ENCODE results near the gene ASTN2.

The ASTN2 gene

GRCh38 chr9:116843863-116844620 is 570.8 kb downstream of the ASTN2 start:
- TF ChIP-seq GATA2 (IDR thresholded peaks at IDR 0.05; ENCODE audit: low read depth, low read length) (no peak), GATA3 (IDR thresholded peaks at IDR 0.05; ENCODE audit: low read depth, low read length) (no peak)

GRCh38 chr9:116842658-116843057 is 572.2 kb downstream of the ASTN2 start:
- no peak for TF ChIP-seq GATA3 (IDR thresholded peaks at IDR 0.05; ENCODE audit: low read depth, low read length)
- no peak for TF ChIP-seq GATA2 (IDR thresholded peaks at IDR 0.05; ENCODE audit: low read depth, low read length)

GRCh38 chr9:116837018-116837989 is 577.6 kb downstream of the ASTN2 start:
- TF ChIP-seq GATA3 (IDR thresholded peaks at IDR 0.05; ENCODE audit: low read depth, low read length) (no peak), GATA2 (IDR thresholded peaks at IDR 0.05; ENCODE audit: low read depth, low read length) (no peak)

- TF ChIP-seq GATA3 (IDR thresholded peaks at IDR 0.05; ENCODE audit: low read depth, low read length) (no peak), GATA2 (IDR thresholded peaks at IDR 0.05; ENCODE audit: low read depth, low read length) (no peak)
Measured at GRCh38 chr9:116821633-116822229, 593.1 kb downstream of the ASTN2 start.

- TF ChIP-seq GATA2 (IDR thresholded peaks at IDR 0.05; ENCODE audit: low read depth, low read length) (no peak), GATA3 (IDR thresholded peaks at IDR 0.05; ENCODE audit: low read depth, low read length) (no peak)
Measured at GRCh38 chr9:116819116-116819515, 595.7 kb downstream of the ASTN2 start.

- TF ChIP-seq GATA2 (IDR thresholded peaks at IDR 0.05; ENCODE audit: low read depth, low read length) (no peak), GATA3 (IDR thresholded peaks at IDR 0.05; ENCODE audit: low read depth, low read length) (no peak)
Measured at GRCh38 chr9:116817762-116818161, 597.1 kb downstream of the ASTN2 start.

- TF ChIP-seq GATA3 (IDR thresholded peaks at IDR 0.05; ENCODE audit: low read depth, low read length) (no peak), GATA2 (IDR thresholded peaks at IDR 0.05; ENCODE audit: low read depth, low read length) (no peak)
Measured at GRCh38 chr9:116816484-116816883, 598.4 kb downstream of the ASTN2 start.

GRCh38 chr9:116815835-116816234 is 599.0 kb downstream of the ASTN2 start:
- TF ChIP-seq GATA3 (IDR thresholded peaks at IDR 0.05; ENCODE audit: low read depth, low read length): no peak
- no peak for TF ChIP-seq GATA2 (IDR thresholded peaks at IDR 0.05; ENCODE audit: low read depth, low read length)

GRCh38 chr9:116813031-116813300 is 601.9 kb downstream of the ASTN2 start:
- no peak for TF ChIP-seq GATA3 (IDR thresholded peaks at IDR 0.05; ENCODE audit: low read depth, low read length)
- TF ChIP-seq GATA2 (IDR thresholded peaks at IDR 0.05; ENCODE audit: low read depth, low read length): no peak

- TF ChIP-seq GATA2 (IDR thresholded peaks at IDR 0.05; ENCODE audit: low read depth, low read length) (no peak), GATA3 (IDR thresholded peaks at IDR 0.05; ENCODE audit: low read depth, low read length) (no peak)
Measured at GRCh38 chr9:116812231-116813030, 602.4 kb downstream of the ASTN2 start.

- no peak for TF ChIP-seq GATA2 (IDR thresholded peaks at IDR 0.05; ENCODE audit: low read depth, low read length)
- no peak for TF ChIP-seq GATA3 (IDR thresholded peaks at IDR 0.05; ENCODE audit: low read depth, low read length)
Measured at GRCh38 chr9:116809656-116810055, 605.2 kb downstream of the ASTN2 start.

GRCh38 chr9:116806075-116806474 is 608.8 kb downstream of the ASTN2 start:
- TF ChIP-seq GATA3 (IDR thresholded peaks at IDR 0.05; ENCODE audit: low read depth, low read length): no peak
- TF ChIP-seq GATA2 (IDR thresholded peaks at IDR 0.05; ENCODE audit: low read depth, low read length): no peak

- no peak for TF ChIP-seq GATA2 (IDR thresholded peaks at IDR 0.05; ENCODE audit: low read depth, low read length)
- no peak for TF ChIP-seq GATA3 (IDR thresholded peaks at IDR 0.05; ENCODE audit: low read depth, low read length)
Measured at GRCh38 chr9:116800885-116801284, 614.0 kb downstream of the ASTN2 start.

- TF ChIP-seq GATA2 (IDR thresholded peaks at IDR 0.05; ENCODE audit: low read depth, low read length) (no peak), GATA3 (IDR thresholded peaks at IDR 0.05; ENCODE audit: low read depth, low read length) (no peak)
Measured at GRCh38 chr9:116800074-116800473, 614.8 kb downstream of the ASTN2 start.

Measured in SH-SY5Y (cell line).